HCT116 (cell line): Measurements from ENCODE around the gene SYTL4. TPM values are rescaled to one million over a fixed set of nuclear protein-coding genes. Genes with fewer than 3 reads are reported as not detected.
A peak's percentile ranks its signal among the peaks of the same experiment; 100 is the strongest.

Source experiments
- ATAC-seq: fragments of 200-7000 bp; cut with Tn5 transposase; 2 replicates; pipeline ENCODE4 v1.9.1; 2020; ENCODE audit warnings: mild to moderate bottlenecking, moderate library complexity
- BruUV-seq: library from RNA; stranded (reverse); fragments of 400-500 nt; replicated peaks from 2 replicates; lab custom pipeline; 2021; lab: Mats Ljungman, UMichigan
- CTCF ChIA-PET: fragments of 300-600 bp; sonication (Branson Sonifier 250); formaldehyde crosslinking; loops from one replicate; lab custom pipeline; 2021; ENCODE audit warnings: antibody characterized with exemption; lab: Charles Lee
- POLR2A ChIA-PET: fragments of 300-600, 350-600 bp; sonication (Branson Sonifier 250); formaldehyde crosslinking; loops from one replicate; lab custom pipeline; 2021; ENCODE audit warnings: antibody characterized with exemption; lab: Charles Lee
- RAD21 ChIA-PET, 2 experiments: fragments of 300-600 bp; sonication (Branson Sonifier 250); formaldehyde crosslinking; loops; one replicate each; lab custom pipeline; 2023; ENCODE audit warnings: low total read pairs in 2 of 2; ENCODE audit not compliant: uncharacterized antibody in 2 of 2, unreplicated experiment in 2 of 2, low non-redundant PET in 1 of 2; lab: Charles Lee
- DNase-seq: peaks from one replicate; pipeline ENCODE4 v3.0.0-alpha.2; 2010; ENCODE audit warnings: low read depth, low spot score
- H2AFZ ChIP-seq: fragments of 200-600 bp; shearing (Covaris generic), sonication (generic); 2 replicates; pipeline ENCODE4 v1.6.1; 2017; ENCODE audit warnings: low read depth, mixed run types, mixed read lengths, antibody characterized with exemption, low read length; ENCODE audit not compliant: poor library complexity, severe bottlenecking
- H3K27ac ChIP-seq: 2 replicates; pipeline ENCODE4 v1.5.1; 2012; ENCODE audit warnings: low read depth, low read length
- H3K27me3 ChIP-seq: fragments of 200-600 bp; sonication (generic); 2 replicates; pipeline ENCODE4 v1.6.1; 2016; ENCODE audit warnings: mixed run types, low read length, mixed read lengths; ENCODE audit not compliant: insufficient read depth
- H3K36me3 ChIP-seq, 2 experiments: fragments of 200-500 bp in 1 of 2; fragments of 200-600 bp in 1 of 2; sonication (Bioruptor generic) in 1 of 2; sonication (generic) in 1 of 2; 2 replicates each; pipeline versions ENCODE4 v1.5.1 to v1.6.1; 2014 to 2016; ENCODE audit warnings: low read length in 2 of 2, inconsistent platforms in 1 of 2, mixed read lengths in 1 of 2, mixed run types in 1 of 2; ENCODE audit not compliant: insufficient read depth in 2 of 2, control insufficient read depth in 1 of 2
- H3K4me1 ChIP-seq, 2 experiments: fragments of 200-600 bp in 1 of 2; sonication (generic) in 1 of 2; 2 replicates each; pipeline versions ENCODE4 v1.5.1 to v1.6.1; 2012 to 2017; ENCODE audit warnings: low read length in 2 of 2, inconsistent platforms in 1 of 2, mild to moderate bottlenecking in 1 of 2, mixed read lengths in 1 of 2, mixed run types in 1 of 2, moderate library complexity in 1 of 2; ENCODE audit not compliant: insufficient read depth in 2 of 2, control insufficient read depth in 1 of 2
- H3K4me2 ChIP-seq: fragments of 200-600 bp; sonication (generic); 2 replicates; pipeline ENCODE4 v1.6.1; 2017; ENCODE audit warnings: mixed run types, low read length, mixed read lengths
- H3K4me3 ChIP-seq, 2 experiments: fragments of 200-600 bp in 1 of 2; sonication (generic) in 1 of 2; replicated peaks in 1 of 2; 2 replicates each; pipeline ENCODE4 v1.5.1; 2011 to 2016; ENCODE audit warnings: low read length in 2 of 2, control low read depth in 1 of 2, low read depth in 1 of 2, mild to moderate bottlenecking in 1 of 2, mixed read lengths in 1 of 2, mixed run types in 1 of 2
- H3K79me2 ChIP-seq: fragments of 200-600 bp; sonication (generic); 2 replicates; pipeline ENCODE4 v1.6.1; 2017; ENCODE audit warnings: mild to moderate bottlenecking, mixed run types, low read length, moderate library complexity, mixed read lengths; ENCODE audit not compliant: insufficient read depth
- H3K9ac ChIP-seq: fragments of 200-600 bp; sonication (generic); 2 replicates; pipeline ENCODE4 v1.6.1; 2016; ENCODE audit warnings: low read length, mixed read lengths
- H3K9me2 ChIP-seq: fragments of 200-600 bp; sonication (generic), shearing (Covaris generic); 2 replicates; pipeline ENCODE4 v1.6.1; 2017; ENCODE audit warnings: mixed run types, mild to moderate bottlenecking, moderate library complexity; ENCODE audit not compliant: insufficient read depth
- H3K9me3 ChIP-seq, 2 experiments: fragments of 200-500 bp in 1 of 2; fragments of 200-600 bp in 1 of 2; sonication (Bioruptor generic) in 1 of 2; sonication (generic) in 1 of 2; 2 replicates each; pipeline ENCODE4 v1.6.1; 2014 to 2017; ENCODE audit warnings: low read length in 2 of 2, mixed read lengths in 2 of 2, inconsistent platforms in 1 of 2, low read depth in 1 of 2, mild to moderate bottlenecking in 1 of 2, mixed run types in 1 of 2, moderate library complexity in 1 of 2; ENCODE audit not compliant: control insufficient read depth in 1 of 2, insufficient read depth in 1 of 2
- H4K20me1 ChIP-seq: fragments of 200-600 bp; sonication (generic), shearing (Covaris generic); 2 replicates; pipeline ENCODE4 v1.6.1; 2017; ENCODE audit warnings: mixed run types, mild to moderate bottlenecking, moderate library complexity; ENCODE audit not compliant: insufficient read depth
- CBX3 ChIP-seq: IDR thresholded peaks from 2 replicates; pipeline ENCODE4 v1.6.1; 2012; ENCODE audit warnings: low read depth
- CEBPB ChIP-seq: IDR thresholded peaks from 2 replicates; pipeline ENCODE4 v1.6.1; 2012; ENCODE audit warnings: low read depth
- EGR1 ChIP-seq: IDR thresholded peaks from 2 replicates; pipeline ENCODE4 v1.6.1; 2012; ENCODE audit warnings: low read depth
- ELF1 ChIP-seq: IDR thresholded peaks from 2 replicates; pipeline ENCODE4 v1.6.1; 2012; ENCODE audit warnings: low read depth, borderline replicate concordance
- EZH2 ChIP-seq: fragments of 200-600 bp; sonication (generic); IDR thresholded peaks from 2 replicates; pipeline ENCODE4 v1.6.1; 2017; ENCODE audit warnings: antibody characterized with exemption, mixed run types
- EZH2phosphoT487 ChIP-seq: fragments of 200-600 bp; IDR thresholded peaks from 2 replicates; pipeline ENCODE4 v1.6.1; 2018; ENCODE audit warnings: antibody characterized with exemption, borderline replicate concordance
- FOSL1 ChIP-seq: IDR thresholded peaks from 2 replicates; pipeline ENCODE4 v1.6.1; 2012; ENCODE audit warnings: low read depth
- JUND ChIP-seq: IDR thresholded peaks from 2 replicates; pipeline ENCODE4 v1.6.1; 2012
- POLR2A ChIP-seq: IDR thresholded peaks from 2 replicates; pipeline ENCODE4 v1.7.0; 2011; ENCODE audit warnings: borderline replicate concordance; ENCODE audit not compliant: insufficient read depth, insufficient read length; ENCODE audit errors: extremely low read depth
- POLR2AphosphoS5 ChIP-seq: IDR thresholded peaks from 2 replicates; pipeline ENCODE4 v1.6.1; 2011; ENCODE audit warnings: mild to moderate bottlenecking, low read depth, low read length, moderate library complexity
- RAD21 ChIP-seq: IDR thresholded peaks from 2 replicates; pipeline ENCODE4 v1.6.1; 2012; ENCODE audit warnings: low read depth, mild to moderate bottlenecking
- SIN3A ChIP-seq: IDR thresholded peaks from 2 replicates; pipeline ENCODE4 v1.6.1; 2012; ENCODE audit warnings: low read depth
- SP1 ChIP-seq: IDR thresholded peaks from 2 replicates; pipeline ENCODE4 v1.6.1; 2012; ENCODE audit warnings: low read depth
- SRF ChIP-seq: IDR thresholded peaks from 2 replicates; pipeline ENCODE4 v1.6.1; 2012; ENCODE audit warnings: low read depth
- TCF7L2 ChIP-seq: IDR thresholded peaks from 2 replicates; pipeline ENCODE4 v1.7.0; 2011; ENCODE audit warnings: borderline replicate concordance, inconsistent platforms; ENCODE audit not compliant: insufficient read depth, insufficient read length; ENCODE audit errors: extremely low read depth
- YY1 ChIP-seq: IDR thresholded peaks from 2 replicates; pipeline ENCODE4 v1.6.1; 2011; ENCODE audit warnings: low read length, low read depth, moderate library complexity, mild to moderate bottlenecking; ENCODE audit not compliant: insufficient replicate concordance; ENCODE audit errors: extremely low read depth
- ZFX ChIP-seq: fragments of 450-650 bp; IDR thresholded peaks from 2 replicates; pipeline ENCODE4 v1.6.1; 2017
- ZNF274 ChIP-seq: fragments of 200-500 bp; sonication (Bioruptor generic); IDR thresholded peaks from 2 replicates; pipeline ENCODE4 v1.6.1; 2014; ENCODE audit warnings: mild to moderate bottlenecking, low read depth, low read length, inconsistent platforms
- intact Hi-C: fragments of 100-400 bp; cut with micrococcal nuclease; formaldehyde crosslinking; loops from 2 replicates; pipeline ENCODE4 v1.10.0; 2022
- total RNA-seq: library from RNA; stranded (reverse); gene quantifications from one replicate; pipeline ENCODE4 v1.2.1, GENCODE V29; 2021; ENCODE audit not compliant: unreplicated experiment
- TF ChIP-seq, protein P1 (sequence below): IDR thresholded peaks from 2 replicates; pipeline ENCODE4 v1.6.1; 2012; ENCODE audit warnings: low read depth
- TF ChIP-seq, protein P2 (sequence below): IDR thresholded peaks from 2 replicates; pipeline ENCODE4 v1.6.1; 2012
- TF ChIP-seq, protein P3 (sequence below): IDR thresholded peaks from 2 replicates; pipeline ENCODE4 v1.6.1; 2011; ENCODE audit warnings: mild to moderate bottlenecking, low read length, moderate library complexity; ENCODE audit not compliant: insufficient replicate concordance; ENCODE audit errors: extremely low read depth
- TF ChIP-seq, protein P4 (sequence below): IDR thresholded peaks from 2 replicates; pipeline ENCODE4 v1.6.1; 2012

SYTL4 gene
- total RNA-seq, 1 experiment from 2014 or later = 8.8 TPM

DNA sequence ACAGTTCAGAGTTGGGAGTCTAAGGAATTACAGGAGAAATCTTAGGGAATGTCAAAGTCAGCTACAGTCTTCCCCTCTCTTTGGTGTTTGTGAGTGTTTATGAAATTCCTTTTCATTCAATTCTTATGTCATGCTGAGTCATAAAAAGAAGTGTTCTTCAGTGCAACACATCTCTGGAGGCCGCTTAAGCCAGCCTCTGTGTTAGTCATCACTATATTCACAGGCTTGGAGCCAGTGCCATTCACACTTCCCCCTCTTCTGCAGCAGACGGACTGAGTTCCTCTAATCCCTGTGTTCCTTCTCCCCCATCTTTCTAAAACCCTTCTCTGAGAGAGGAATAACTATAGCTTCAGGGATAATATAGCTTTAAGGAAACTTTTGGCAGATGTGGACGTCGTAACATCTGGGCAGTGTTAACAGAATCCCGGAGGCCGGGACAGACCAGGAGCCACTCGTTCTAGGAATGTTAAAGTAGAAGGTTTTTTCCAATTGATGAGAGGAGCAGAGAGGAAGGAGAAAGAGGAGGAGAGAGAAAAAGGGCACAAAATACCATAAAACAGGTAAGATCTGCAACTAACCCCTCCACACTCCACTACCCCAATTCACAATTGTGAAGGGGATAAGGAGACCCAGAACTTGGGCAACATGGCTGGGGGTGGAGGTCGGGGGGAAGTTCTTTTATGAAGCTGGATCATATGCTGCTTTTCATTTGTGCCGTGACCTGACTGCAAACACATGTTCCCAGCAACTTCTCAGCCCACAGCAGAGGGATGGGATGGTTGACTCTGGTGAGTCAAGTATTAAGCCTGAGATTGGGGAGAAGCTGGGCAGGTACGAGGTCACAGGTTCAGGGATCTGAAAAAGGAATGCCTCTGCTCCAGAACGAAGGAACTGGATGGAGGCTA lies 87.7 kb downstream of the SYTL4 start, which contains the start of gene SRPX2:
SRPX2 (plus strand) TSS at position 244 of the 905 bp plus-strand sequence. CDS start 2,124 bp downstream, outside the sequence.
- H4K20me1 ChIP-seq = no peaks in the 10 kb centered on the region
- peak; percentile 63 for DNase-seq
- peaks cover 23 to 61% of the 10 kb centered on the region in 2 experiments for H3K4me1 ChIP-seq
- peak within 1 kb of the TSS; percentile 22 to 52 for H3K4me3 ChIP-seq
- no peaks in the 10 kb centered on the region for H3K79me2 ChIP-seq
- ChIA-PET POLR2A (interaction anchor here (0.6 kb wide), 1 partner anchor 65 kb away, joined by 3 read pairs; no protein-coding TSS in a partner anchor), CTCF (no interaction called here), RAD21 (no interaction called here)
- peak within 1 kb of the TSS; percentile 42 for H3K9ac ChIP-seq
- no peaks in the 10 kb centered on the region for H3K9me2 ChIP-seq
- peak within 1 kb of the TSS; percentile 33; the same call in 1 of the 2 replicates for H3K27ac ChIP-seq
- peak within 1 kb of the TSS; percentile 49 for H2AFZ ChIP-seq
- peak; percentile 92 for ATAC-seq
- intact Hi-C loops = no loop called here
- BruUV-seq = TSS peak; percentile 82
- H3K36me3 ChIP-seq = no peaks in the 10 kb centered on the region
- H3K9me3 ChIP-seq = no peaks in the 10 kb centered on the region
- no peaks in the 10 kb centered on the region for H3K27me3 ChIP-seq
- peak within 1 kb of the TSS; percentile 75 for H3K4me2 ChIP-seq
- TF ChIP-seq SP1 (peak; percentile 71), CEBPB (peak; percentile 78), POLR2AphosphoS5 (peak; percentile 43; the same call in 1 of the 2 replicates), EZH2 (no peak), ZFX (no peak), SIN3A (peak; percentile 58; the same call in 1 of the 2 replicates), JUND (peak; percentile 87), EGR1 (0 out of 2 replicates have a peak, but pooled peaks have one; percentile 25), ELF1 (no peak), RAD21 (no peak), POLR2A (no peak), CBX3 (peak; percentile 42; the same call in 1 of the 2 replicates), TCF7L2 (peak; percentile 42), YY1 (no peak), ZNF274 (no peak), SRF (peak; percentile 54; the same call in 1 of the 2 replicates), FOSL1 (peak; percentile 91), EZH2phosphoT487 (no peak)
- TF ChIP-seq, protein P1, sequence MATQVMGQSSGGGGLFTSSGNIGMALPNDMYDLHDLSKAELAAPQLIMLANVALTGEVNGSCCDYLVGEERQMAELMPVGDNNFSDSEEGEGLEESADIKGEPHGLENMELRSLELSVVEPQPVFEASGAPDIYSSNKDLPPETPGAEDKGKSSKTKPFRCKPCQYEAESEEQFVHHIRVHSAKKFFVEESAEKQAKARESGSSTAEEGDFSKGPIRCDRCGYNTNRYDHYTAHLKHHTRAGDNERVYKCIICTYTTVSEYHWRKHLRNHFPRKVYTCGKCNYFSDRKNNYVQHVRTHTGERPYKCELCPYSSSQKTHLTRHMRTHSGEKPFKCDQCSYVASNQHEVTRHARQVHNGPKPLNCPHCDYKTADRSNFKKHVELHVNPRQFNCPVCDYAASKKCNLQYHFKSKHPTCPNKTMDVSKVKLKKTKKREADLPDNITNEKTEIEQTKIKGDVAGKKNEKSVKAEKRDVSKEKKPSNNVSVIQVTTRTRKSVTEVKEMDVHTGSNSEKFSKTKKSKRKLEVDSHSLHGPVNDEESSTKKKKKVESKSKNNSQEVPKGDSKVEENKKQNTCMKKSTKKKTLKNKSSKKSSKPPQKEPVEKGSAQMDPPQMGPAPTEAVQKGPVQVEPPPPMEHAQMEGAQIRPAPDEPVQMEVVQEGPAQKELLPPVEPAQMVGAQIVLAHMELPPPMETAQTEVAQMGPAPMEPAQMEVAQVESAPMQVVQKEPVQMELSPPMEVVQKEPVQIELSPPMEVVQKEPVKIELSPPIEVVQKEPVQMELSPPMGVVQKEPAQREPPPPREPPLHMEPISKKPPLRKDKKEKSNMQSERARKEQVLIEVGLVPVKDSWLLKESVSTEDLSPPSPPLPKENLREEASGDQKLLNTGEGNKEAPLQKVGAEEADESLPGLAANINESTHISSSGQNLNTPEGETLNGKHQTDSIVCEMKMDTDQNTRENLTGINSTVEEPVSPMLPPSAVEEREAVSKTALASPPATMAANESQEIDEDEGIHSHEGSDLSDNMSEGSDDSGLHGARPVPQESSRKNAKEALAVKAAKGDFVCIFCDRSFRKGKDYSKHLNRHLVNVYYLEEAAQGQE = no peak
- TF ChIP-seq, protein P2, sequence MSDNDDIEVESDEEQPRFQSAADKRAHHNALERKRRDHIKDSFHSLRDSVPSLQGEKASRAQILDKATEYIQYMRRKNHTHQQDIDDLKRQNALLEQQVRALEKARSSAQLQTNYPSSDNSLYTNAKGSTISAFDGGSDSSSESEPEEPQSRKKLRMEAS = peak; percentile 6; the same call in 1 of the 2 replicates
- TF ChIP-seq, protein P3, sequence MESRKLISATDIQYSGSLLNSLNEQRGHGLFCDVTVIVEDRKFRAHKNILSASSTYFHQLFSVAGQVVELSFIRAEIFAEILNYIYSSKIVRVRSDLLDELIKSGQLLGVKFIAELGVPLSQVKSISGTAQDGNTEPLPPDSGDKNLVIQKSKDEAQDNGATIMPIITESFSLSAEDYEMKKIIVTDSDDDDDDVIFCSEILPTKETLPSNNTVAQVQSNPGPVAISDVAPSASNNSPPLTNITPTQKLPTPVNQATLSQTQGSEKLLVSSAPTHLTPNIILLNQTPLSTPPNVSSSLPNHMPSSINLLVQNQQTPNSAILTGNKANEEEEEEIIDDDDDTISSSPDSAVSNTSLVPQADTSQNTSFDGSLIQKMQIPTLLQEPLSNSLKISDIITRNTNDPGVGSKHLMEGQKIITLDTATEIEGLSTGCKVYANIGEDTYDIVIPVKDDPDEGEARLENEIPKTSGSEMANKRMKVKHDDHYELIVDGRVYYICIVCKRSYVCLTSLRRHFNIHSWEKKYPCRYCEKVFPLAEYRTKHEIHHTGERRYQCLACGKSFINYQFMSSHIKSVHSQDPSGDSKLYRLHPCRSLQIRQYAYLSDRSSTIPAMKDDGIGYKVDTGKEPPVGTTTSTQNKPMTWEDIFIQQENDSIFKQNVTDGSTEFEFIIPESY = no peak
- TF ChIP-seq, protein P4, sequence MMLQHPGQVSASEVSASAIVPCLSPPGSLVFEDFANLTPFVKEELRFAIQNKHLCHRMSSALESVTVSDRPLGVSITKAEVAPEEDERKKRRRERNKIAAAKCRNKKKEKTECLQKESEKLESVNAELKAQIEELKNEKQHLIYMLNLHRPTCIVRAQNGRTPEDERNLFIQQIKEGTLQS = 0 out of 2 replicates have a peak, but pooled peaks have one; percentile 43
